ENCODE results near the gene PTPRJ. TPM values are rescaled to one million over a fixed set of nuclear protein-coding genes. Genes with fewer than 3 reads are reported as not detected.
A peak's percentile ranks its signal among the peaks of the same experiment; 100 is the strongest.
"Not testable (repeated sequence)": the region's sequence is repeated elsewhere in the genome, so short reads cannot be mapped to it uniquely, and the experiment has no call there.

PTPRJ gene
- total RNA-seq, 1 experiment from 2014 or later, result 15.2 TPM

- no peak for DNase-seq (ENCODE audit: low spot score)
These were observed 37.6 kb downstream of the PTPRJ start for GRCh38 chr11:48017831-48018527.

- no peak for DNase-seq (ENCODE audit: low spot score)
These were observed 38.3 kb downstream of the PTPRJ start for GRCh38 chr11:48018528-48019216.

DNA sequence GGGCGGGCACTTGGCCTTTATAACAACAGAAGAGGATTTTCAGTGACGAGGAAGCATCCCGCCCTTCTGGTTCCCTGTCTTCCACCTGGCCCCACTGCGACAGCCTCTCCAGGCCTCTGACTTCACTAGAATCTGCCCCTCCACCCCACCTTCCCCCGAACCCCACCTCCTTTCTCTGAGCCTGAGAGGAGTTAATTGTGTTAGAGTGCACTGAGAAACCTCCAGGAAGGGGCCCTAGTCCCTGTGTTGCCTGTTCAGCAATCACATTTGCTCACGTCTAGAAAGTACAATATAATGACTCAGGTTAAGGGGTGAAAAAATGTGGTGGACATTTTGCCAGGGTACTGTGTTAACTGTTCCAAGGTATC, 38.8 kb downstream of the PTPRJ start:
- no peak for DNase-seq (ENCODE audit: low spot score)

DNA sequence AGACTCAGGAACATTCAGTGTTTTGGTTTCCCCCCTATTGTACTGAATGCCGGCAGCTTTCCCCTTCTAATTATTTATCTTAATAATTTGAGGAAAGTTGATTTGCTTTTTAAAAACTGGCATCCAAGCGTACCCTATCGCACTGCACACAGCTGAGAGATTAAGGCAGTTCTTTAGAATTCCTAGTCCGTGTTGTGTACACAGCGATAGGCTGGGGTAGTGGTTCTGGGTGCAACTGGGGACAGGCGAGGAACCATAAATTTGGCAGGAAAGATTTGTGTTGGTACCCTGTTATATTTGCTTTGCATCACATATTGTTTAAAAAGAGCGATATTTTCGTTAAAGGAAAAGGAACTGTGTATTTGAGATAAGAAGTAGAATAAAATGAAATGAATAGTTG, 39.2 kb downstream of the PTPRJ start:
- DNase-seq (ENCODE audit: low spot score), result no peak

DNA sequence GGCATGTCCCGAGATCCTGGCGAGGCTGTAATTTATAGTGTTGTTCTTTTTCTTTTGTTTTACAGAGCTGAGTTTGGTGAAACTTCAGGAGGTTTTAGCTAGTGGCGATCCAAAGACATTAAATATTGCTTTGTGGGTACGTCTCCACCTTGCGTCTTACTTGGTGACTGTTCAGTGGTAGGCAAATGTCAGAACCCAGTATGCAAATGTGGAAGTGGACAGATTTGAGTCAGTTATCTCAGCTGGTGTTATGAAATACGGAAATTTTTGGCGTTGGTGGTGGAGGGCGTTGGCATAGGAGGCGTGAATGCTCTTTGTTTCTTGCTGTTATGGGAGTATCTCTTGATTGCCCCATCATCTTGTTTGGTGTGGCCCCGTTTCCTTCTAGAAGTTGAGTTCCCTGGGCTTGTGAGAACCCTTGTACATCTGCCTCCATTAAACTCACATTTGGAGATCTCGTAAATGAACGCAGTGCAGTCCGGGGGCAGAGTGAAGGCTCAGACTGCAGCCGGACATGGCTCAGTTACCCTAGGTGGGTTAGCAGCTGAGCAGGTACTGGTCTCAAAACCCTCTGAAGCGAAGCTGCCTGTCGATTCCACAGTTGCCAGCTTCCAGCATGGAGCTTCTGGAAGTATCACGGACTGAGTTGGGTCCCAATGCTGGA, 39.9 kb downstream of the PTPRJ start:
- DNase-seq (ENCODE audit: low spot score), result no peak

- not testable (repeated sequence) for DNase-seq (ENCODE audit: low spot score)
These were observed 41.0 kb downstream of the PTPRJ start for GRCh38 chr11:48021201-48021820.

DNA sequence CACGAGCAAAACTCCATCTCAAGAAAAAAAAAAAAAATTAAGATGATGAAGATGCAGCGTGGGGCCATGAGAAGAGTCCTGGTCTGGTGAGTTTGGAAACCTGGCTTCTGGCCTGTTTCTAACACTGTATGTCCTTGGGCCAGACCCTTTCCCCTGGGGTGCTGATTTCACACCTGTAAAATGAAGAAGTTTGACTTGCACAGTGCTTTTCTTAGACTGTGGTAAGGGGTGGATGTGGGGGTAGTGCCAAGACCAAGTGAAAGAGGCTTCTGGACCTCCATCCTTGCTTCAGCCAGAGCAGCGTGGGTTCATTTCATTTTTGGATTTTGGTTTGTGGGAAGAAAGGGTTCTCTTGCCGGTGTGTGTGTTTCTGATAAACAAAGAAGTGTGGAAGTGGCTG, 42.1 kb downstream of the PTPRJ start:
- no peak for DNase-seq (ENCODE audit: low spot score)

DNA sequence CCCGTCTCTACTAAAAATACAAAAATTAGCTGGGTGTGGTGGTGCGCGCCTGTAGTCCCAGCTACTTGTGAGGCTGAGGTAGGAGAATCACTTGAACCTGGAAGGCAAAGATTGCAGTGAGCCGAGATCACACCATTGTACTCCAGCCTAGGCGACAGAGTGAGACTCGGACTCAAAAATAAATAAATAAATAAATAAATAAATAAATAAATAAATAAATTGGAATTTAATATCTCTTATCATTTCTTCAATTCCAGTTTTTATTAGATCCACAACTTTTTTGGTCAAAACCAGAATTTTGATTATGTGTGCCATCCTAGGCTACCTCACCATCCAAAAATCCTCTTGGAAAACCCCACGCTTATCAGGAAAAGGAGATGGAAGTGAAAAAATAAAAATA, 43.2 kb downstream of the PTPRJ start:
- not testable (repeated sequence) for DNase-seq (ENCODE audit: low spot score)

DNA sequence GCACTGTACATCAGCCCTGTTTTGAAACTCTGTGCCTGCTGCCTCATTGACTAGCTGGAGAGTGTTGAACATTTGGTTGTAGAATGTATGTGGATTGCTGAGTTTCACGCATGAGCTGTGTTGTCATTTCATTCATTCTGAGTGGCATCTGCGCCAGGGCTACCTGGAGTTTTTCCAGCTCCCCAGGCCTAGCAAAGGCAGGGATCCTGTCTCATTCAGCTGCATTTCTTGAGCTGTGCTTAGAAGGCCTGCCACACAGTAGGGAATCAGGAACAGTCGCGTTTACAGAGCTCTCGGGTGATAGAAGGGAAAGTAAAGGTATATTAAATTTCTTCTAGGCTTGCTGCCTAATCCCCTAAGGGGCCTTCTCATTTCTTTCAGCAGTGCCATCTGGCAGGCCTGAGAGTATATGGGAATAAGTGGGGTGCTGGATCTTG, 44.3 kb downstream of the PTPRJ start:
- no peak for DNase-seq (ENCODE audit: low spot score)

DNA sequence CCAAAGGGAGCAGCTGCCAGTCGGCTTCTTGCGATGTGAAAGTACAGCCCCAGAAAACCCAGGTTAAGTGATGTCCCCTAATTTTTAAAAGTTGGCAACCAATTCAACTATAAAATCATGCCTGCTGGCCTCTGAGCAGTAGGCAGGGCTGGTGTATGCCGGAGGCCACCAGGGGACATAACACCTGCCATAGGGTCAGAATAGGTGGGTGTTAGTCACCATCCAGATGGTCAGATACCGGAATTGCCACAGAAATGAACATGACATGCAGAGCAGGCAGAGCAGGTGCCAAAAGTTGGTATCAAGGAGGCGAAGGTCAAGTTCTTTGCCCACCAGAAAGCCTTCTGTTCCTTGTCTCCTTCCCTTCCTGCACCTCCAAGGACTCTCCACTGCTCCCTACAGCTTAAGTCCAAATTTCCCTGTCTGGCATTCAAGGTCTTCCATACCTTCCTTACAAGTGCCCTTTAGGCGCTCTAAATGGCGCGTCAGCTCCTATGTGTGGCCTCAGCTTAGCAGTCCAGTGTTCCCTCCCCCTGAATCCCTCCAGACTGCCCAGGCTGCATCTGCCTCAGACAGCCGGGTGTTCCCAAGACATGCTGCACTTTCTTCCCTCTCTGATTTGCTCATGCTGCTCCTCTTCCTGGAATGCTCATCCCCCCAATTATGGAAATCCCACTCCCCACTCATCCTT, 45.1 kb downstream of the PTPRJ start:
- DNase-seq (ENCODE audit: low spot score), result no peak

- DNase-seq (ENCODE audit: low spot score), result no peak
These were observed 45.6 kb downstream of the PTPRJ start for GRCh38 chr11:48025984-48026340.

DNA sequence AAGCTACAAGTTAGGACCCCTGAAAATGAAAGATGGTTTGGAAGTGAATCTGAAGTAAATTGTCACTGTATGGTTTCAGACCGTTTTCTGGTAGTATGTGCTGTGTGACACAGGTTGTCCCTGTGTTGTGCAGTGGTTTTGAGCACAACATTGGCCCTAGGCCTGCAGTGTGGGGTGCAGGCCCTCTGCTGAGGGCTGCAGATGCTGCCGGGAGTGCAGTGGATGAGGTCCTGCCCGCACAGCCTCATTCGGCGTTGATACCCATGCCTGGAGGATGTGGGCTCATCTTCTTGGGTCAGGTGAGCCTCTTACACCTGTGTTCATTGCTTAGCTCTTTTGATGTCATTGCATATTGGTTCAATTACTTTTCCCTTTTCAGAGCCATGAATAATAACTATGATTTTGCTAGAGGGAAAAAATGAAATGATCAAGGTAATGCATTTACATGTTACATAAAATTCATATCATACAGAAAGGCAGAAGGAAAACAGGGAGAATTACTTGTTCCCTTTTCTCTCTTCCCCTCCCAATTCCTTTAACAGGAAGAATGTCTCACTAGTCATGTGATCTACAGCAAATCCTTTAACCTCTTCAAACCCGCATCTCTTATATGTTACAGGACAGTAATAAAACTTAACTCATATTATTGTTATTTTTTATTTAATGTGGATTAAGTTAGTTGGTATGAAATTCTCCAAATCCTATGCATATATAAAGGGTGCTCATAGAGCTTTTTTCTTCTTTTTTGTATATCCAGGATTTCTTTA, 48.7 kb downstream of the PTPRJ start:
- no peak for DNase-seq (ENCODE audit: low spot score)

GRCh38 chr11:48029681-48030290, 49.4 kb downstream of the PTPRJ start:
- no peak for DNase-seq (ENCODE audit: low spot score)

DNA sequence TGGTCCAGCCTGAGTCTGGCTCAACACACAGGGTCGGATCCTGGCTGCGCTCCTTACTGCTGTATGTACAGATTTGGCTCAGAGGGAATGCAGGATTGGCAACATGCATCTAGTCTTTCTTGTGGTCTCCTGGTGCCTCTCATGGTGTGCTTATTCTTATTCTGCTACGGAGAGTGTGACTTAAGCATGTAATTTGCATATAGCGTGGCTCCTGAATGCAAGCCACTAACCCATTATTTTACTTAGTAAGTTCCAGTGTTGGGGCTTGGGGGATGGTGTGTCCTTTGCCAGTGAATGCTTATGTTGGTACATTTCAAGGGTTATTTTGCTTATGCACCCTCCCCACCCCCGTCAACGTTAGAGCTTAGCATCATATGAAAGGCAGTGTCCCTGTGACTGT, 51.2 kb downstream of the PTPRJ start:
- DNase-seq (ENCODE audit: low spot score), result no peak

- DNase-seq (ENCODE audit: low spot score), result no peak
These were observed 52.4 kb downstream of the PTPRJ start for GRCh38 chr11:48032721-48033120.

- no peak for DNase-seq (ENCODE audit: low spot score)
These were observed 53.6 kb downstream of the PTPRJ start for GRCh38 chr11:48033918-48034341.

DNA sequence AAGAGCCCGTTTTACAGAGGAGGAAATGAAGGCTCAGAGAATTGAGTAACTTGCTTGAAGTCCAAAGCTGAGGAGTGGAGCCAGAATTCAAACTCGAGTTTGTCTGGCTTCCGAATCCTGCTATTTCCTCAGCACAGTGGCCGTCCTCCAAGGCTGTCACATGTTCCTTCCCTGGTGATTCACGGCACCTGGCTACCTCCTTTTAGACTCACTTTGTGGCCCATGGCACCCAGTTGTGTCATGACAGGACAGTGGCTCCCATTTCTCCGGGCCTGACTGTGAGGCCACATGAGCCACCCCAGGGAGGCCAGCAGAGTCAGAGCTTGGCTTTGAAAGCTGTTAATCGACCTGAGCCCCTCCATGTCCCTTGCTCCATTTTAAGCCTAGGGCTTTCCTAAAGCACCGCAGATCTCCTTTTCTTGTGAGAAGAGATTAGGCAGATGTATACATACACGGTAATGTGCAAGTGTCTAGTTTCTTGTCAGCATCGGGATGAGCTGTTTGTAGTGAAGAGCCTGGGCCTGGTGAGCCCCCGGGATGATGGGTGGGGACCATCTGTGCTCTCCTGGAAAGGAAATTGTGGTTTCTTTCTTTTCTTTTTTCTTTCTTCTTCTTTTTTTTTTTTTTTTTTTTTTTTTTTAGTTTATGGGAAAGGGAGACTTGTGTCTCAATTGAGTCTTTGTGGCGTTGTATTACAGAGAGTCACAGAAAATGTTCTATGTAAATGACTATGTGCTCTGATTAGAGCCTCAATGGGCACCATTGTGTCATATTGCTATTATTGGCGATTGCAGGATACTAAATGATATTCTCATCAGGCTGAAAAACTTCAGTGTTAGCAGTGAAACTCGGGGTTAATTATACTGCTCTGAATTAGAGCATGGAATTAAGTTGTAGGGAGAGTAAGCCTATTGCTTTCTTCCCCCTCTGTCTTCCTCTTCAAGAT, 54.8 kb downstream of the PTPRJ start:
- peak; percentile 41 for DNase-seq (ENCODE audit: low spot score)

- no peak for DNase-seq (ENCODE audit: low spot score)
These were observed 55.7 kb downstream of the PTPRJ start for GRCh38 chr11:48036011-48036410.

DNA sequence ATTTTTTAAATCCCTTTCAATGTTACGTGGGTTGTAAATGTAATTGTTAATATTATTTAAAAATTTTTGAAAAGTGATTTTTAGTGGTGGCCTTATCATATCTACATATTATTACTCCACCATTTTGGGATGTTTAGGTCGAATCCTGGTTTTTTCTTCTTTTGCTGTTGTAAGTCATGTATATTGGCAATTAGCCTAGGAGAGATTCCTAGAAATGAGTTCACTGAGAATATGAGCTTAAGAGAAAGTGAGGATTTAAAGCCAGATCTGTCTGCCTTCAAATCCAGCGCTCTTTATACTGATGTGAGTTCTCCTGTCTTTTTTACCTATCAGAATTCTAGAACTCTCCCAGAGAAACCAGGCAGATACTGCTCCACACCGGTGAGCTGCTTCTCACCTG, 56.1 kb downstream of the PTPRJ start:
- no peak for DNase-seq (ENCODE audit: low spot score)
